GM23338 (cell line): ENCODE results near the gene CAT. TPM values are rescaled to one million over a fixed set of nuclear protein-coding genes. Genes with fewer than 3 reads are reported as not detected.

ENCODE experiments used
- ATAC-seq: fragments of 200-7000 bp; cut with Tn5 transposase; 3 replicates; pipeline ENCODE4 v1.9.1; 2020
- DNase-seq: peaks from one replicate; pipeline ENCODE4 v3.0.0-alpha.2; 2015; ENCODE audit warnings: low spot score
- H2AFZ ChIP-seq: fragments of 200-600 bp; sonication (generic); 2 replicates; pipeline ENCODE4 v1.8.0; 2016; ENCODE audit warnings: antibody characterized with exemption, mild to moderate bottlenecking, moderate library complexity
- H3F3A ChIP-seq: fragments of 200-600 bp; sonication (generic); replicated peaks from 2 replicates; pipeline ENCODE4 v1.8.0; 2017; ENCODE audit warnings: antibody characterized with exemption, mixed run types, low read depth
- H3K27ac ChIP-seq: fragments of 200-600 bp; sonication (generic); 2 replicates; pipeline ENCODE4 v1.6.1; 2016; ENCODE audit warnings: low read depth
- H3K27me3 ChIP-seq: fragments of 200-600 bp; sonication (generic); 2 replicates; pipeline ENCODE4 v1.8.0; 2016; ENCODE audit warnings: mild to moderate bottlenecking, mixed run types, moderate library complexity; ENCODE audit not compliant: insufficient read depth
- H3K36me3 ChIP-seq: fragments of 200-600 bp; sonication (generic); 2 replicates; pipeline ENCODE4 v1.8.0; 2016; ENCODE audit warnings: mild to moderate bottlenecking; ENCODE audit not compliant: insufficient read depth
- H3K4me1 ChIP-seq: fragments of 200-600 bp; sonication (generic); 2 replicates; pipeline ENCODE4 v1.8.0; 2016; ENCODE audit warnings: mild to moderate bottlenecking, moderate library complexity; ENCODE audit not compliant: insufficient read depth
- H3K4me2 ChIP-seq: fragments of 200-600 bp; sonication (generic); 2 replicates; pipeline ENCODE4 v1.7.1; 2017; ENCODE audit warnings: mixed run types
- H3K4me3 ChIP-seq: fragments of 200-600 bp; sonication (generic); 2 replicates; pipeline ENCODE4 v1.6.1; 2016; ENCODE audit warnings: mixed run types
- H3K79me2 ChIP-seq: fragments of 200-600 bp; sonication (generic); replicated peaks from 2 replicates; pipeline ENCODE4 v1.8.0; 2017; ENCODE audit warnings: mild to moderate bottlenecking; ENCODE audit not compliant: insufficient read depth
- H3K9me2 ChIP-seq: fragments of 200-600 bp; sonication (generic); 2 replicates; pipeline ENCODE4 v1.8.0; 2017; ENCODE audit not compliant: insufficient read depth
- H4K20me1 ChIP-seq: fragments of 200-600 bp; sonication (generic); replicated peaks from 2 replicates; pipeline ENCODE4 v1.8.0; 2017; ENCODE audit warnings: mild to moderate bottlenecking; ENCODE audit not compliant: insufficient read depth
- H3K27ac Mint-ChIP-seq: 2 replicates; pipeline ENCODE4 v1.8.0; 2020; ENCODE audit warnings: inconsistent platforms, mild to moderate bottlenecking, moderate library complexity, mixed read lengths
- H3K27me3 Mint-ChIP-seq: 3 replicates; pipeline ENCODE4 v1.8.0; 2022; ENCODE audit warnings: low read depth, mild to moderate bottlenecking, moderate library complexity, mixed read lengths, inconsistent platforms; ENCODE audit not compliant: insufficient read depth, poor library complexity
- H3K36me3 Mint-ChIP-seq: 3 replicates; pipeline ENCODE4 v1.8.0; 2021; ENCODE audit warnings: low read depth, mild to moderate bottlenecking, inconsistent platforms, moderate library complexity, mixed read lengths
- H3K4me1 Mint-ChIP-seq: 3 replicates; pipeline ENCODE4 v1.8.0; 2020; ENCODE audit warnings: mild to moderate bottlenecking, inconsistent platforms, mixed read lengths
- H3K4me3 Mint-ChIP-seq: 3 replicates; pipeline ENCODE4 v1.8.0; 2021; ENCODE audit warnings: moderate library complexity, mild to moderate bottlenecking, inconsistent platforms, mixed read lengths
- H3K9me3 Mint-ChIP-seq: 3 replicates; pipeline ENCODE4 v1.8.0; 2020; ENCODE audit warnings: moderate library complexity, mild to moderate bottlenecking, inconsistent platforms, mixed read lengths
- CREB1 ChIP-seq: fragments of 250-450 bp; sonication (Bioruptor Pico); IDR thresholded peaks from 2 replicates; pipeline ENCODE4 v1.5.0; 2020; ENCODE audit warnings: low read depth, mild to moderate bottlenecking, moderate library complexity
- EZH2phosphoT487 ChIP-seq: fragments of 200-600 bp; sonication (generic); IDR thresholded peaks from one replicate; pipeline ENCODE4 v1.8.1; 2018; ENCODE audit warnings: antibody characterized with exemption; ENCODE audit not compliant: unreplicated experiment
- JUNB ChIP-seq: IDR thresholded peaks from one replicate; pipeline ENCODE4 v1.6.1; 2016; ENCODE audit warnings: antibody characterized with exemption; ENCODE audit not compliant: unreplicated experiment
- STAT1 ChIP-seq: IDR thresholded peaks from one replicate; pipeline ENCODE4 v1.6.1; 2016; ENCODE audit warnings: antibody characterized with exemption; ENCODE audit not compliant: unreplicated experiment
- ZNF331 ChIP-seq: fragments of 250-450 bp; sonication (Bioruptor Pico); IDR thresholded peaks from 2 replicates; pipeline ENCODE4 v1.5.0; 2020; ENCODE audit warnings: low read depth, mild to moderate bottlenecking, moderate library complexity
- polyA plus RNA-seq: library from polyadenylated mRNA; unstranded; fragments of >200 nt; fragmentation: Nextera tagmentation; extraction: Ambion mirVana; gene quantifications from 2 replicates; pipeline ENCODE4 v1.2.1, GENCODE V29; 2016
- total RNA-seq: library from RNA; depleted of rRNA; stranded (reverse); fragments of >200 nt; shearing (Covaris generic); gene quantifications from 2 replicates; pipeline ENCODE4 v1.2.3, GENCODE V29; 2014
- TF ChIP-seq, protein P1 (sequence below): fragments of 250-450 bp; sonication (Bioruptor Pico); IDR thresholded peaks from 2 replicates; pipeline ENCODE4 v1.5.0; 2020; ENCODE audit warnings: mild to moderate bottlenecking, moderate library complexity
- TF ChIP-seq, protein P2 (sequence below), 2 experiments: fragments of 200-600 bp in 1 of 2; sonication (generic) in 1 of 2; conservative IDR thresholded peaks; 2 replicates each; pipeline versions ENCODE4 v1.5.1 to v1.6.1; 2016 to 2017; ENCODE audit warnings: antibody characterized with exemption in 2 of 2, low read depth in 2 of 2, mild to moderate bottlenecking in 2 of 2, moderate library complexity in 1 of 2
- TF ChIP-seq, protein P3 (sequence below): IDR thresholded peaks from one replicate; pipeline ENCODE4 v1.6.1; 2018; ENCODE audit warnings: antibody characterized with exemption; ENCODE audit not compliant: unreplicated experiment

CAT gene
- total and polyA plus RNA-seq, 2 experiments from 2014 or later = 15.9 to 24.0 TPM

DNA sequence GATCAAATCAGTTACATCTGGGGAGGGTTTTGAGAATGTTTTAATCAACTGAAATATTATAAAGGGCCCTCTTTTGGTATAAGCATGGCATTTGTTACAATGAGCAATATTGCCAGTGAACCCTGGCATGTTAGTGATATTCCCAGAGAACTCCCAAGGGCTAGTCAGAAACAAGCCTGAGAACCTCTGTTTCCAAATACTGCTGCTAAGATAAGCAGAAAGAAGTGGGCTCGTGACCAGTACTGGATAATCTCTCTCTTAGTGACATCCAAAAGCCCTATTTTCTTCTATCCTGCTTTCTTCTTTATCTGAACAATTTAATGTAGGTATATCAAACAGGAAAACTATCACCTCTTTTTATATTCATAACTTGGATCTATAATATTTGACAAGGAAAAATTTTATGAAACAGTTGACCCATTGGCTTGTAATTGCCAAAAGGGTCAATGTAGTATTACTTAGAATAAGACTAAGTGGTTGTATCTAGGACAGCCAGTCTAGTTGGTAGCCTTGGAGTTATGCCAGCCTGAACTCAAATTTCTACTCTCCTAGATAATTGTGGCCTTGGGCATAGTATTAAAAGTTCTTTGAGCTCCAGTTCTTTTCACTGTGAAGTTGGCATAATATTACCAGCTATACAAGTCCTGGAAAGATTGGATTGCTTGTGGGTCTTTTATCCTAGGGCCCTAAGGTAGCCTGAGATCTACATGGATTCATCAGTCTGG is 15.7 kb downstream of the CAT start:
- TF ChIP-seq, protein P1, sequence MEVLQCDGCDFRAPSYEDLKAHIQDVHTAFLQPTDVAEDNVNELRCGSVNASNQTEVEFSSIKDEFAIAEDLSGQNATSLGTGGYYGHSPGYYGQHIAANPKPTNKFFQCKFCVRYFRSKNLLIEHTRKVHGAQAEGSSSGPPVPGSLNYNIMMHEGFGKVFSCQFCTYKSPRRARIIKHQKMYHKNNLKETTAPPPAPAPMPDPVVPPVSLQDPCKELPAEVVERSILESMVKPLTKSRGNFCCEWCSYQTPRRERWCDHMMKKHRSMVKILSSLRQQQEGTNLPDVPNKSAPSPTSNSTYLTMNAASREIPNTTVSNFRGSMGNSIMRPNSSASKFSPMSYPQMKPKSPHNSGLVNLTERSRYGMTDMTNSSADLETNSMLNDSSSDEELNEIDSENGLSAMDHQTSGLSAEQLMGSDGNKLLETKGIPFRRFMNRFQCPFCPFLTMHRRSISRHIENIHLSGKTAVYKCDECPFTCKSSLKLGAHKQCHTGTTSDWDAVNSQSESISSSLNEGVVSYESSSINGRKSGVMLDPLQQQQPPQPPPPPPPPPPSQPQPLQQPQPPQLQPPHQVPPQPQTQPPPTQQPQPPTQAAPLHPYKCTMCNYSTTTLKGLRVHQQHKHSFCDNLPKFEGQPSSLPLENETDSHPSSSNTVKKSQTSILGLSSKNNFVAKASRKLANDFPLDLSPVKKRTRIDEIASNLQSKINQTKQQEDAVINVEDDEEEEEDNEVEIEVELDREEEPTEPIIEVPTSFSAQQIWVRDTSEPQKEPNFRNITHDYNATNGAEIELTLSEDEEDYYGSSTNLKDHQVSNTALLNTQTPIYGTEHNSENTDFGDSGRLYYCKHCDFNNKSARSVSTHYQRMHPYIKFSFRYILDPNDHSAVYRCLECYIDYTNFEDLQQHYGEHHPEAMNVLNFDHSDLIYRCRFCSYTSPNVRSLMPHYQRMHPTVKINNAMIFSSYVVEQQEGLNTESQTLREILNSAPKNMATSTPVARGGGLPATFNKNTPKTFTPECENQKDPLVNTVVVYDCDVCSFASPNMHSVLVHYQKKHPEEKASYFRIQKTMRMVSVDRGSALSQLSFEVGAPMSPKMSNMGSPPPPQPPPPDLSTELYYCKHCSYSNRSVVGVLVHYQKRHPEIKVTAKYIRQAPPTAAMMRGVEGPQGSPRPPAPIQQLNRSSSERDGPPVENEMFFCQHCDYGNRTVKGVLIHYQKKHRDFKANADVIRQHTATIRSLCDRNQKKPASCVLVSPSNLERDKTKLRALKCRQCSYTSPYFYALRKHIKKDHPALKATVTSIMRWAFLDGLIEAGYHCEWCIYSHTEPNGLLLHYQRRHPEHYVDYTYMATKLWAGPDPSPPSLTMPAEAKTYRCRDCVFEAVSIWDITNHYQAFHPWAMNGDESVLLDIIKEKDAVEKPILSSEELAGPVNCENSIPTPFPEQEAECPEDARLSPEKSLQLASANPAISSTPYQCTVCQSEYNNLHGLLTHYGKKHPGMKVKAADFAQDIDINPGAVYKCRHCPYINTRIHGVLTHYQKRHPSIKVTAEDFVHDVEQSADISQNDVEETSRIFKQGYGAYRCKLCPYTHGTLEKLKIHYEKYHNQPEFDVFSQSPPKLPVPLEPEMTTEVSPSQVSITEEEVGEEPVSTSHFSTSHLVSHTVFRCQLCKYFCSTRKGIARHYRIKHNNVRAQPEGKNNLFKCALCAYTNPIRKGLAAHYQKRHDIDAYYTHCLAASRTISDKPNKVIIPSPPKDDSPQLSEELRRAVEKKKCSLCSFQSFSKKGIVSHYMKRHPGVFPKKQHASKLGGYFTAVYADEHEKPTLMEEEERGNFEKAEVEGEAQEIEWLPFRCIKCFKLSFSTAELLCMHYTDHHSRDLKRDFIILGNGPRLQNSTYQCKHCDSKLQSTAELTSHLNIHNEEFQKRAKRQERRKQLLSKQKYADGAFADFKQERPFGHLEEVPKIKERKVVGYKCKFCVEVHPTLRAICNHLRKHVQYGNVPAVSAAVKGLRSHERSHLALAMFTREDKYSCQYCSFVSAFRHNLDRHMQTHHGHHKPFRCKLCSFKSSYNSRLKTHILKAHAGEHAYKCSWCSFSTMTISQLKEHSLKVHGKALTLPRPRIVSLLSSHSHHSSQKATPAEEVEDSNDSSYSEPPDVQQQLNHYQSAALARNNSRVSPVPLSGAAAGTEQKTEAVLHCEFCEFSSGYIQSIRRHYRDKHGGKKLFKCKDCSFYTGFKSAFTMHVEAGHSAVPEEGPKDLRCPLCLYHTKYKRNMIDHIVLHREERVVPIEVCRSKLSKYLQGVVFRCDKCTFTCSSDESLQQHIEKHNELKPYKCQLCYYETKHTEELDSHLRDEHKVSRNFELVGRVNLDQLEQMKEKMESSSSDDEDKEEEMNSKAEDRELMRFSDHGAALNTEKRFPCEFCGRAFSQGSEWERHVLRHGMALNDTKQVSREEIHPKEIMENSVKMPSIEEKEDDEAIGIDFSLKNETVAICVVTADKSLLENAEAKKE (CRISPR knock-in tag) = no peak
- TF ChIP-seq, protein P2, sequence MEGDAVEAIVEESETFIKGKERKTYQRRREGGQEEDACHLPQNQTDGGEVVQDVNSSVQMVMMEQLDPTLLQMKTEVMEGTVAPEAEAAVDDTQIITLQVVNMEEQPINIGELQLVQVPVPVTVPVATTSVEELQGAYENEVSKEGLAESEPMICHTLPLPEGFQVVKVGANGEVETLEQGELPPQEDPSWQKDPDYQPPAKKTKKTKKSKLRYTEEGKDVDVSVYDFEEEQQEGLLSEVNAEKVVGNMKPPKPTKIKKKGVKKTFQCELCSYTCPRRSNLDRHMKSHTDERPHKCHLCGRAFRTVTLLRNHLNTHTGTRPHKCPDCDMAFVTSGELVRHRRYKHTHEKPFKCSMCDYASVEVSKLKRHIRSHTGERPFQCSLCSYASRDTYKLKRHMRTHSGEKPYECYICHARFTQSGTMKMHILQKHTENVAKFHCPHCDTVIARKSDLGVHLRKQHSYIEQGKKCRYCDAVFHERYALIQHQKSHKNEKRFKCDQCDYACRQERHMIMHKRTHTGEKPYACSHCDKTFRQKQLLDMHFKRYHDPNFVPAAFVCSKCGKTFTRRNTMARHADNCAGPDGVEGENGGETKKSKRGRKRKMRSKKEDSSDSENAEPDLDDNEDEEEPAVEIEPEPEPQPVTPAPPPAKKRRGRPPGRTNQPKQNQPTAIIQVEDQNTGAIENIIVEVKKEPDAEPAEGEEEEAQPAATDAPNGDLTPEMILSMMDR (conservative IDR thresholded peaks at IDR 0.05; ENCODE audit: low read depth in 2 of 2) = no peak
- TF ChIP-seq CREB1 (CRISPR knock-in tag) (no peak), JUNB (no peak), STAT1 (no peak), EZH2phosphoT487 (no peak), ZNF331 (CRISPR knock-in tag) (no peak)
- TF ChIP-seq, protein P3, sequence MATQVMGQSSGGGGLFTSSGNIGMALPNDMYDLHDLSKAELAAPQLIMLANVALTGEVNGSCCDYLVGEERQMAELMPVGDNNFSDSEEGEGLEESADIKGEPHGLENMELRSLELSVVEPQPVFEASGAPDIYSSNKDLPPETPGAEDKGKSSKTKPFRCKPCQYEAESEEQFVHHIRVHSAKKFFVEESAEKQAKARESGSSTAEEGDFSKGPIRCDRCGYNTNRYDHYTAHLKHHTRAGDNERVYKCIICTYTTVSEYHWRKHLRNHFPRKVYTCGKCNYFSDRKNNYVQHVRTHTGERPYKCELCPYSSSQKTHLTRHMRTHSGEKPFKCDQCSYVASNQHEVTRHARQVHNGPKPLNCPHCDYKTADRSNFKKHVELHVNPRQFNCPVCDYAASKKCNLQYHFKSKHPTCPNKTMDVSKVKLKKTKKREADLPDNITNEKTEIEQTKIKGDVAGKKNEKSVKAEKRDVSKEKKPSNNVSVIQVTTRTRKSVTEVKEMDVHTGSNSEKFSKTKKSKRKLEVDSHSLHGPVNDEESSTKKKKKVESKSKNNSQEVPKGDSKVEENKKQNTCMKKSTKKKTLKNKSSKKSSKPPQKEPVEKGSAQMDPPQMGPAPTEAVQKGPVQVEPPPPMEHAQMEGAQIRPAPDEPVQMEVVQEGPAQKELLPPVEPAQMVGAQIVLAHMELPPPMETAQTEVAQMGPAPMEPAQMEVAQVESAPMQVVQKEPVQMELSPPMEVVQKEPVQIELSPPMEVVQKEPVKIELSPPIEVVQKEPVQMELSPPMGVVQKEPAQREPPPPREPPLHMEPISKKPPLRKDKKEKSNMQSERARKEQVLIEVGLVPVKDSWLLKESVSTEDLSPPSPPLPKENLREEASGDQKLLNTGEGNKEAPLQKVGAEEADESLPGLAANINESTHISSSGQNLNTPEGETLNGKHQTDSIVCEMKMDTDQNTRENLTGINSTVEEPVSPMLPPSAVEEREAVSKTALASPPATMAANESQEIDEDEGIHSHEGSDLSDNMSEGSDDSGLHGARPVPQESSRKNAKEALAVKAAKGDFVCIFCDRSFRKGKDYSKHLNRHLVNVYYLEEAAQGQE = no peak
- ATAC-seq (no peak), DNase-seq (no peak)
- H3K9me2 ChIP-seq = no peaks in the 10 kb centered on the region
- H3K4me2 ChIP-seq = no peak overlapping the region
- no peak overlapping the region for H3K27ac Mint-ChIP-seq
- H3K36me3 Mint-ChIP-seq = peaks cover 17% of the 10 kb centered on the region; the same call in 2 of the 3 replicates
- H3K79me2 ChIP-seq = no peaks in the 10 kb centered on the region
- no peak overlapping the region for H3K4me3 ChIP-seq
- no peaks in the 10 kb centered on the region for H3K4me1 ChIP-seq
- peaks cover 5% of the 10 kb centered on the region; the same call in 1 of the 2 replicates for H4K20me1 ChIP-seq
- peaks cover 27% of the 10 kb centered on the region; the same call in 1 of the 2 replicates for H3K36me3 ChIP-seq
- H3K27ac ChIP-seq = no peak overlapping the region
- H3K27me3 Mint-ChIP-seq = no peaks in the 10 kb centered on the region
- H3K4me1 Mint-ChIP-seq = no peaks in the 10 kb centered on the region; the same call in 2 of the 3 replicates
- H2AFZ ChIP-seq = no peak overlapping the region
- no peaks in the 10 kb centered on the region for H3F3A ChIP-seq
- H3K27me3 ChIP-seq = no peaks in the 10 kb centered on the region
- H3K9me3 Mint-ChIP-seq = no peaks in the 10 kb centered on the region
- no peak overlapping the region for H3K4me3 Mint-ChIP-seq
